Panc1 (cell line): ENCODE results near the gene AVEN. TPM values are rescaled to one million over a fixed set of nuclear protein-coding genes. Genes with fewer than 3 reads are reported as not detected.

Source experiments
- ATAC-seq: fragments of 200-7000 bp; cut with Tn5 transposase; 2 replicates; pipeline ENCODE4 v1.9.1; 2020; ENCODE audit warnings: mild to moderate bottlenecking, moderate library complexity
- BruUV-seq: library from RNA; stranded (reverse); fragments of 400-500 nt; replicated peaks from 2 replicates; lab custom pipeline; 2021; lab: Mats Ljungman, UMichigan
- CTCF ChIA-PET: fragments of 300-600 bp; sonication (Branson Sonifier 250); formaldehyde crosslinking; loops from one replicate; lab custom pipeline; 2022; ENCODE audit warnings: antibody characterized with exemption; lab: Charles Lee
- POLR2A ChIA-PET: fragments of 300-600 bp; sonication (Branson Sonifier 250); formaldehyde crosslinking; loops from one replicate; lab custom pipeline; 2022; ENCODE audit warnings: antibody characterized with exemption; lab: Charles Lee
- DNase-seq: peaks from one replicate; pipeline ENCODE4 v3.0.0-alpha.2; 2010; ENCODE audit warnings: low read depth, low spot score
- H3K27ac ChIP-seq: 2 replicates; pipeline ENCODE4 v1.5.1; 2011; ENCODE audit warnings: mild to moderate bottlenecking, low read length, inconsistent platforms
- H3K27me3 ChIP-seq: fragments of 200-500 bp; sonication (Bioruptor generic); 2 replicates; pipeline ENCODE4 v1.6.0; 2014; ENCODE audit warnings: low read length, inconsistent platforms; ENCODE audit not compliant: control insufficient read depth, insufficient read depth
- H3K36me3 ChIP-seq: fragments of 200-500 bp; sonication (Bioruptor generic); 2 replicates; pipeline ENCODE4 v1.5.1; 2014; ENCODE audit warnings: inconsistent platforms, mild to moderate bottlenecking, low read length, moderate library complexity; ENCODE audit not compliant: control insufficient read depth, insufficient read depth
- H3K4me1 ChIP-seq: 2 replicates; pipeline ENCODE4 v1.5.1; 2011; ENCODE audit warnings: inconsistent platforms, mild to moderate bottlenecking, low read length, moderate library complexity; ENCODE audit not compliant: control insufficient read depth, insufficient read depth
- H3K4me3 ChIP-seq, 2 experiments: 2 replicates each; pipeline ENCODE4 v1.5.1; 2011 to 2012; ENCODE audit warnings: low read depth in 2 of 2, low read length in 2 of 2, mild to moderate bottlenecking in 2 of 2, inconsistent platforms in 1 of 2, moderate library complexity in 1 of 2
- H3K9me3 ChIP-seq: fragments of 200-500 bp; sonication (Bioruptor generic); 2 replicates; pipeline ENCODE4 v1.5.1; 2014; ENCODE audit warnings: low read depth, mild to moderate bottlenecking, inconsistent platforms, low read length, moderate library complexity; ENCODE audit not compliant: control insufficient read depth, insufficient read depth
- CTCF ChIP-seq: fragments of 450-650 bp; IDR thresholded peaks from 2 replicates; pipeline ENCODE4 v1.5.1; 2017; ENCODE audit warnings: mild to moderate bottlenecking
- POLR2AphosphoS5 ChIP-seq: IDR thresholded peaks from 2 replicates; pipeline ENCODE4 v1.6.1; 2012; ENCODE audit warnings: mild to moderate bottlenecking, low read depth, low read length, moderate library complexity
- REST ChIP-seq, 2 experiments: IDR thresholded peaks; 2 replicates each; pipeline ENCODE4 v1.6.1; 2011 to 2012; ENCODE audit warnings: low read depth in 2 of 2, control low read depth in 1 of 2, low read length in 1 of 2, mild to moderate bottlenecking in 1 of 2, moderate library complexity in 1 of 2; ENCODE audit not compliant: insufficient read depth in 1 of 2
- SIN3A ChIP-seq: IDR thresholded peaks from 2 replicates; pipeline ENCODE4 v1.6.1; 2012; ENCODE audit warnings: low read depth, mild to moderate bottlenecking, low read length, moderate library complexity, borderline replicate concordance; ENCODE audit not compliant: insufficient read depth
- TCF7L2 ChIP-seq: IDR thresholded peaks from 2 replicates; pipeline ENCODE4 v1.6.1; 2011; ENCODE audit warnings: mild to moderate bottlenecking, low read depth, low read length, inconsistent platforms
- in situ Hi-C: cut with HindIII; loops from 2 replicates; pipeline ENCODE4 v1.10.0; 2016; ENCODE audit warnings: low sequenced_read_pairs, low pct_unique_long_range_greater_than_20kb
- intact Hi-C: fragments of 100-400 bp; cut with micrococcal nuclease; formaldehyde crosslinking; loops from one replicate; pipeline ENCODE4 v1.10.0; 2022; ENCODE audit not compliant: unreplicated experiment
- total RNA-seq: library from RNA; stranded (reverse); gene quantifications from one replicate; pipeline ENCODE4 v1.2.1, GENCODE V29; 2021; ENCODE audit not compliant: unreplicated experiment

The AVEN gene
- total RNA-seq, 1 experiment from 2014 or later, result 18.4 TPM

GRCh38 chr15:34027606-34028005 lies 11.4 kb downstream of the AVEN start:
- no peaks in the 10 kb centered on the region for H3K27me3 ChIP-seq
- no peak for DNase-seq
- CTCF ChIA-PET, result interaction anchor here (0.6 kb wide), 2 partner anchors 27 to 290 kb away, joined by 3 read pairs; no protein-coding TSS in a partner anchor
- H3K36me3 ChIP-seq, result no peaks in the 10 kb centered on the region
- TF ChIP-seq CTCF (no peak), TCF7L2 (no peak), REST (IDR thresholded peaks at IDR 0.05; ENCODE audit: insufficient read depth in 1 of 2, low read depth in 2 of 2, low read length in 1 of 2) (no peak), SIN3A (no peak), POLR2AphosphoS5 (no peak)
- no peak for ATAC-seq
- H3K4me3 ChIP-seq, result no peak overlapping the region
- in situ Hi-C loops, result no loop called here
- H3K4me1 ChIP-seq, result 0 out of 2 replicates have a peak, but pooled peaks cover 3% of the 10 kb centered on the region
- H3K9me3 ChIP-seq, result no peaks in the 10 kb centered on the region
- no TSS peak for BruUV-seq
- no peak overlapping the region for H3K27ac ChIP-seq
- POLR2A ChIA-PET, result no interaction called here
- intact Hi-C loops, result no loop called here

GRCh38 chr15:34025252-34025651 lies 13.8 kb downstream of the AVEN start:
- ChIA-PET POLR2A (no interaction called here), CTCF (no interaction called here)
- no peak overlapping the region for H3K4me3 ChIP-seq
- no peaks in the 10 kb centered on the region for H3K36me3 ChIP-seq
- in situ Hi-C loops, result no loop called here
- H3K4me1 ChIP-seq, result 0 out of 2 replicates have a peak, but pooled peaks cover 3% of the 10 kb centered on the region
- no peaks in the 10 kb centered on the region for H3K27me3 ChIP-seq
- no peaks in the 10 kb centered on the region for H3K9me3 ChIP-seq
- ATAC-seq, result no peak
- no peak for DNase-seq
- no peak overlapping the region for H3K27ac ChIP-seq
- TF ChIP-seq TCF7L2 (no peak), REST (IDR thresholded peaks at IDR 0.05; ENCODE audit: insufficient read depth in 1 of 2, low read depth in 2 of 2, low read length in 1 of 2) (no peak), CTCF (no peak), SIN3A (no peak), POLR2AphosphoS5 (no peak)
- intact Hi-C loops, result no loop called here
- BruUV-seq, result no TSS peak
